SK-N-SH (cell line): ENCODE data around the gene PLA2G1B. TPM values are rescaled to one million over a fixed set of nuclear protein-coding genes. Genes with fewer than 3 reads are reported as not detected.

Source experiments
- CTCF ChIA-PET: fragments of 300-600, 350-600 bp; formaldehyde crosslinking; extraction: SDS; loops from one replicate; lab custom pipeline; 2021; lab: Yijun Ruan, JAX
- POLR2A ChIA-PET: fragments of 350-600 bp; sonication (Branson Sonifier 250); formaldehyde crosslinking; extraction: SDS; loops from one replicate; lab custom pipeline; 2020; ENCODE audit warnings: antibody characterized with exemption, inconsistent platforms; lab: Yijun Ruan, JAX
- DNase-seq: peaks from one replicate; pipeline ENCODE4 v3.0.0; 2012
- H2AFZ ChIP-seq: fragments of 200-600 bp; sonication (generic); 2 replicates; pipeline ENCODE4 v1.8.1; 2016; ENCODE audit warnings: antibody characterized with exemption, mild to moderate bottlenecking, low read depth
- H3F3A ChIP-seq: fragments of 200-600 bp; sonication (generic); replicated peaks from 2 replicates; pipeline ENCODE3; 2016; ENCODE audit warnings: antibody characterized with exemption, mild to moderate bottlenecking; ENCODE audit not compliant: insufficient read depth
- H3K27ac ChIP-seq, 2 experiments: fragments of 200-500 bp in 1 of 2; fragments of 200-600 bp in 1 of 2; sonication (Bioruptor generic) in 1 of 2; sonication (generic), shearing (Covaris generic) in 1 of 2; 2 replicates each; pipeline versions ENCODE4 v1.5.1 to v1.6.1; 2014 to 2016; ENCODE audit warnings: low read depth in 2 of 2, inconsistent platforms in 1 of 2, low read length in 1 of 2, mild to moderate bottlenecking in 1 of 2, mixed read lengths in 1 of 2
- H3K27me3 ChIP-seq: fragments of 200-600 bp; sonication (generic), shearing (Covaris generic); 2 replicates; pipeline ENCODE4 v1.6.1; 2016; ENCODE audit warnings: mixed run types; ENCODE audit not compliant: insufficient read depth
- H3K36me3 ChIP-seq, 2 experiments: fragments of 200-500 bp in 1 of 2; fragments of 200-600 bp in 1 of 2; sonication (Bioruptor generic) in 1 of 2; sonication (generic) in 1 of 2; replicated peaks in 1 of 2; 2 replicates each; pipeline versions ENCODE3 to v1.5.1; 2014 to 2016; ENCODE audit warnings: low read length in 1 of 2, mild to moderate bottlenecking in 1 of 2; ENCODE audit not compliant: insufficient read depth in 2 of 2, control insufficient read depth in 1 of 2
- H3K4me1 ChIP-seq, 2 experiments: fragments of 200-500 bp in 1 of 2; fragments of 200-600 bp in 1 of 2; sonication (Bioruptor generic) in 1 of 2; sonication (generic), shearing (Covaris generic) in 1 of 2; 2 replicates each; pipeline versions ENCODE4 v1.5.1 to v1.6.1; 2014 to 2016; ENCODE audit warnings: low read depth in 1 of 2, low read length in 1 of 2, mixed run types in 1 of 2; ENCODE audit not compliant: insufficient read depth in 2 of 2, control insufficient read depth in 1 of 2
- H3K4me2 ChIP-seq: fragments of 200-600 bp; sonication (generic), shearing (Covaris generic); 2 replicates; pipeline ENCODE4 v1.6.1; 2017; ENCODE audit warnings: mixed run types
- H3K4me3 ChIP-seq, 2 experiments: fragments of 200-500 bp in 1 of 2; fragments of 200-600 bp in 1 of 2; sonication (Bioruptor generic) in 1 of 2; sonication (generic), shearing (Covaris generic) in 1 of 2; 2 replicates each; pipeline versions ENCODE4 v1.5.1 to v1.8.1; 2014 to 2016; ENCODE audit warnings: low read depth in 2 of 2, inconsistent platforms in 1 of 2, low read length in 1 of 2, mild to moderate bottlenecking in 1 of 2, mixed read lengths in 1 of 2, moderate library complexity in 1 of 2
- H3K79me2 ChIP-seq: fragments of 200-600 bp; sonication (generic); 2 replicates; pipeline ENCODE4 v1.8.1; 2017; ENCODE audit warnings: mild to moderate bottlenecking; ENCODE audit not compliant: insufficient read depth
- H3K9ac ChIP-seq: fragments of 200-600 bp; sonication (generic); 2 replicates; pipeline ENCODE4 v1.6.1; 2017; ENCODE audit warnings: mixed run types
- H3K9me2 ChIP-seq: fragments of 200-600 bp; sonication (generic); 2 replicates; pipeline ENCODE4 v1.6.1; 2017; ENCODE audit warnings: mixed run types
- H3K9me3 ChIP-seq: fragments of 200-600 bp; sonication (generic); 2 replicates; pipeline ENCODE4 v1.6.1; 2017; ENCODE audit warnings: mixed run types, mild to moderate bottlenecking, moderate library complexity
- H4K20me1 ChIP-seq: fragments of 200-600 bp; sonication (generic); 2 replicates; pipeline ENCODE4 v1.6.1; 2017; ENCODE audit warnings: mild to moderate bottlenecking, mixed run types; ENCODE audit not compliant: insufficient read depth
- CHD2 ChIP-seq: fragments of 150-350 bp; IDR thresholded peaks from 2 replicates; pipeline ENCODE4 v1.6.1; 2018; ENCODE audit warnings: low read length; ENCODE audit not compliant: partially characterized antibody
- CTCF ChIP-seq: fragments of 200-600 bp; sonication (generic); IDR thresholded peaks from 2 replicates; pipeline ENCODE4 v1.6.1; 2017; ENCODE audit warnings: antibody characterized with exemption, mild to moderate bottlenecking, moderate library complexity
- EP300 ChIP-seq, 2 experiments: IDR thresholded peaks; 2 replicates each; pipeline versions ENCODE4 v1.4.0 to v1.6.1; 2012; ENCODE audit warnings: borderline replicate concordance in 1 of 2, low read depth in 1 of 2, low read length in 1 of 2
- FOSL2 ChIP-seq: IDR thresholded peaks from 2 replicates; pipeline ENCODE4 v1.4.0; 2012; ENCODE audit warnings: low read depth, mild to moderate bottlenecking, moderate library complexity, borderline replicate concordance
- FOXJ3 ChIP-seq: sonication (generic); formaldehyde crosslinking; IDR thresholded peaks from 2 replicates; pipeline ENCODE4 v1.5.1; 2020; ENCODE audit warnings: mild to moderate bottlenecking, missing genetic modification reagents
- FOXM1 ChIP-seq: IDR thresholded peaks from 2 replicates; pipeline ENCODE4 v1.4.0; 2012; ENCODE audit warnings: low read depth, mild to moderate bottlenecking
- GABPA ChIP-seq: IDR thresholded peaks from 2 replicates; pipeline ENCODE4 v1.4.0; 2012; ENCODE audit warnings: low read depth, mild to moderate bottlenecking
- JUND ChIP-seq: IDR thresholded peaks from 2 replicates; pipeline ENCODE4 v1.4.0; 2012
- MXI1 ChIP-seq: IDR thresholded peaks from 2 replicates; pipeline ENCODE4 v1.6.1; 2012; ENCODE audit warnings: mild to moderate bottlenecking, low read depth, low read length, improper control_type of control experiment
- NFIC ChIP-seq: IDR thresholded peaks from 2 replicates; pipeline ENCODE4 v1.4.0; 2012; ENCODE audit warnings: borderline replicate concordance
- POLR2AphosphoS5 ChIP-seq: IDR thresholded peaks from 2 replicates; pipeline ENCODE4 v1.6.1; 2012; ENCODE audit warnings: low read depth, low read length
- RFX5 ChIP-seq: IDR thresholded peaks from 2 replicates; pipeline ENCODE4 v1.6.1; 2012; ENCODE audit warnings: mild to moderate bottlenecking, improper control_type of control experiment, low read length
- RXRA ChIP-seq: IDR thresholded peaks from 2 replicates; pipeline ENCODE4 v1.4.0; 2012; ENCODE audit warnings: low read depth, mild to moderate bottlenecking, borderline replicate concordance
- SMC3 ChIP-seq: IDR thresholded peaks from 2 replicates; pipeline ENCODE4 v1.6.1; 2012; ENCODE audit warnings: low read depth, low read length, improper control_type of control experiment
- TCF12 ChIP-seq: IDR thresholded peaks from 2 replicates; pipeline ENCODE4 v1.4.0; 2012
- USF1 ChIP-seq: IDR thresholded peaks from 2 replicates; pipeline ENCODE4 v1.4.0; 2012; ENCODE audit warnings: low read depth, borderline replicate concordance
- YY1 ChIP-seq: IDR thresholded peaks from 2 replicates; pipeline ENCODE4 v1.4.0; 2012; ENCODE audit warnings: low read depth, mild to moderate bottlenecking
- WGBS: methylation state at CpG from one replicate; pipeline ENCODE4 v1.1.6; 2017; ENCODE audit warnings: low lambda C conversion rate; 5-methylcytosine and 5-hydroxymethylcytosine counted together
- polyA plus RNA-seq, 3 experiments: library from polyadenylated mRNA; depleted of rRNA; stranded (reverse); fragments of >200 nt; gene quantifications; 2 replicates each; pipeline ENCODE4 v1.2.3, GENCODE V29; 2012

Gene PLA2G1B
- polyA plus RNA-seq, 1 of the 3 experiments (the other 2 are of a cell fraction) = not detected

- no peak overlapping the region for H3K4me2 ChIP-seq
- H3K27me3 ChIP-seq = no peaks in the 10 kb centered on the region
- DNase-seq = no peak
- H3K27ac ChIP-seq = no peak overlapping the region
- H3K79me2 ChIP-seq = no peaks in the 10 kb centered on the region
- no peaks in the 10 kb centered on the region for H4K20me1 ChIP-seq
- no peak overlapping the region for H3K9ac ChIP-seq
- no peaks in the 10 kb centered on the region for H3K36me3 ChIP-seq
- H3K4me3 ChIP-seq = no peak overlapping the region
- POLR2A ChIA-PET = no interaction called here
- H3K4me1 ChIP-seq = no peaks in the 10 kb centered on the region; a peak in 1 of 4 replicates
- no peaks in the 10 kb centered on the region for H3K9me3 ChIP-seq
- H3K9me2 ChIP-seq = no peaks in the 10 kb centered on the region
- H2AFZ ChIP-seq = no peak overlapping the region
- CTCF ChIA-PET = interaction anchor here (0.6 to 6.5 kb wide), 7 partner anchors 13 to 125 kb away, joined by 4 to 71 read pairs (median 4); partner anchors contain the start of gene SRSF9
- TF ChIP-seq FOXJ3 (CRISPR knock-in tag) = no peak
- no peak for TF ChIP-seq TCF12
- no peak for TF ChIP-seq RXRA
- TF ChIP-seq NFIC = no peak
- no peak for TF ChIP-seq RFX5
- no peak for TF ChIP-seq CHD2
- no peak for TF ChIP-seq YY1
- TF ChIP-seq CTCF = no peak
- no peak for TF ChIP-seq EP300 (IDR thresholded peaks at IDR 0.05; ENCODE audit: borderline replicate concordance in 1 of 2, low read depth in 1 of 2, low read length in 1 of 2)
- no peak for TF ChIP-seq FOSL2
- TF ChIP-seq FOXM1 = no peak
- no peak for TF ChIP-seq GABPA
- no peak for TF ChIP-seq POLR2AphosphoS5
- no peak for TF ChIP-seq SMC3
- TF ChIP-seq USF1 = no peak
- no peak for TF ChIP-seq MXI1
- no peaks in the 10 kb centered on the region for H3F3A ChIP-seq
- WGBS = 100% methylated on average over 6 of the region's 6 CpGs
These were observed 25.6 kb upstream of the PLA2G1B start for GRCh38 chr12:120353136-120353535.

GRCh38 chr12:120352117-120352516 is 24.5 kb upstream of the PLA2G1B start:
- ChIA-PET CTCF (interaction anchor here (0.6 to 6.5 kb wide), 5 partner anchors 14 to 145 kb away, joined by 3 to 71 read pairs (median 4); no protein-coding TSS in a partner anchor), POLR2A (no interaction called here)
- no peaks in the 10 kb centered on the region for H3K36me3 ChIP-seq
- H3K27me3 ChIP-seq = no peaks in the 10 kb centered on the region
- no peak overlapping the region for H3K4me2 ChIP-seq
- no peaks in the 10 kb centered on the region for H3K9me2 ChIP-seq
- WGBS = 65% methylated on average over 5 of the region's 5 CpGs
- no peaks in the 10 kb centered on the region for H3F3A ChIP-seq
- no peak overlapping the region for H3K4me3 ChIP-seq
- peak overlapping the region; percentile 70; the same call in 1 of the 2 replicates for H2AFZ ChIP-seq
- DNase-seq = no peak
- no peaks in the 10 kb centered on the region for H3K9me3 ChIP-seq
- no peaks in the 10 kb centered on the region; a peak in 1 of 4 replicates for H3K4me1 ChIP-seq
- no peaks in the 10 kb centered on the region for H4K20me1 ChIP-seq
- H3K79me2 ChIP-seq = no peaks in the 10 kb centered on the region
- no peak overlapping the region for H3K9ac ChIP-seq
- TF ChIP-seq FOSL2 = peak; percentile 26; the same call in 1 of the 2 replicates
- TF ChIP-seq FOXJ3 (CRISPR knock-in tag) = no peak
- TF ChIP-seq JUND = no peak
- TF ChIP-seq, all 33 proteins: peak for 1
- H3K27ac ChIP-seq = no peak overlapping the region
